Esophagus mucosa (tissue), 1 donor: Measurements from ENCODE around the gene BID. TPM values are rescaled to one million over a fixed set of nuclear protein-coding genes. Genes with fewer than 3 reads are reported as not detected.

Source experiments
- ATAC-seq: fragments of 200-7000 bp; cut with Tn5 transposase; one replicate; pipeline ENCODE4 v1.9.1; 2020
- total RNA-seq: library from RNA; stranded (reverse); gene quantifications from one replicate; pipeline ENCODE4 v1.2.4, GENCODE V29; 2023
- donor health status: DM: yes; HTN: yes; CAD: no.

The BID gene
- total RNA-seq, 1 donor from 2014 or later = 12.3 TPM

GRCh38 chr22:17802822-17803221 lies 28.6 kb upstream of the BID start:
- ATAC-seq = no peak

- ATAC-seq = no peak
These were observed 28.1 kb upstream of the BID start for GRCh38 chr22:17802411-17802810.

GRCh38 chr22:17797721-17798559 lies 23.7 kb upstream of the BID start:
- no peak for ATAC-seq

GRCh38 chr22:17796695-17797094 lies 22.4 kb upstream of the BID start:
- ATAC-seq = no peak

GRCh38 chr22:17795661-17796548 lies 21.6 kb upstream of the BID start:
- ATAC-seq = no peak

- no peak for ATAC-seq
These were observed 20.7 kb upstream of the BID start for GRCh38 chr22:17794726-17795542.

GRCh38 chr22:17792854-17793434 lies 18.7 kb upstream of the BID start:
- no peak for ATAC-seq

GRCh38 chr22:17792299-17792698 lies 18.0 kb upstream of the BID start:
- ATAC-seq = no peak

- no peak for ATAC-seq
These were observed 16.9 kb upstream of the BID start for GRCh38 chr22:17791196-17791595.

GRCh38 chr22:17789379-17790200 lies 15.3 kb upstream of the BID start:
- ATAC-seq = no peak

- ATAC-seq = no peak
These were observed 14.5 kb upstream of the BID start for GRCh38 chr22:17788528-17789378.

- no peak for ATAC-seq
These were observed 13.6 kb upstream of the BID start for GRCh38 chr22:17787716-17788330.

- ATAC-seq = no peak
These were observed 13.0 kb upstream of the BID start for GRCh38 chr22:17787241-17787640.

GRCh38 chr22:17786435-17787161 lies 12.3 kb upstream of the BID start:
- peak; percentile 54 for ATAC-seq

GRCh38 chr22:17785185-17786184 lies 11.2 kb upstream of the BID start:
- ATAC-seq = peak; percentile 18

GRCh38 chr22:17784776-17785175 lies 10.5 kb upstream of the BID start:
- no peak for ATAC-seq

GRCh38 chr22:17783773-17784480 lies 9.7 kb upstream of the BID start:
- no peak for ATAC-seq
